ENCODE measurements around the gene MSANTD3.

MSANTD3 gene

GRCh38 chr9:100474082-100474923 is 47.4 kb downstream of the MSANTD3 start:
- no peak for TF ChIP-seq CTCF (IDR thresholded peaks at IDR 0.05; ENCODE audit: borderline replicate concordance, insufficient read depth, low read depth, low read length)
- no peak overlapping the region for H3K4me3 ChIP-seq (ENCODE audit: low read depth, low read length)

- TF ChIP-seq CTCF (IDR thresholded peaks at IDR 0.05; ENCODE audit: borderline replicate concordance, insufficient read depth, low read depth, low read length) = no peak
- no peak overlapping the region for H3K4me3 ChIP-seq (ENCODE audit: low read depth, low read length)
Observed at GRCh38 chr9:100474924-100475276, 48.0 kb downstream of the MSANTD3 start.

- H3K4me3 ChIP-seq (ENCODE audit: low read depth, low read length) = no peak overlapping the region
- no peak for TF ChIP-seq CTCF (IDR thresholded peaks at IDR 0.05; ENCODE audit: borderline replicate concordance, insufficient read depth, low read depth, low read length)
Observed at GRCh38 chr9:100477241-100477640, 50.3 kb downstream of the MSANTD3 start.

GRCh38 chr9:100478192-100478591 is 51.2 kb downstream of the MSANTD3 start:
- no peak overlapping the region for H3K4me3 ChIP-seq (ENCODE audit: low read depth, low read length)
- no peak for TF ChIP-seq CTCF (IDR thresholded peaks at IDR 0.05; ENCODE audit: borderline replicate concordance, insufficient read depth, low read depth, low read length)

GRCh38 chr9:100479820-100480219 is 52.9 kb downstream of the MSANTD3 start:
- H3K4me3 ChIP-seq (ENCODE audit: low read depth, low read length) = no peak overlapping the region
- TF ChIP-seq CTCF (IDR thresholded peaks at IDR 0.05; ENCODE audit: borderline replicate concordance, insufficient read depth, low read depth, low read length) = no peak

- TF ChIP-seq CTCF (IDR thresholded peaks at IDR 0.05; ENCODE audit: borderline replicate concordance, insufficient read depth, low read depth, low read length) = no peak
- no peak overlapping the region for H3K4me3 ChIP-seq (ENCODE audit: low read depth, low read length)
Observed at GRCh38 chr9:100485196-100485595, 58.3 kb downstream of the MSANTD3 start.

- no peak overlapping the region for H3K4me3 ChIP-seq (ENCODE audit: low read depth, low read length)
- TF ChIP-seq CTCF (IDR thresholded peaks at IDR 0.05; ENCODE audit: borderline replicate concordance, insufficient read depth, low read depth, low read length) = no peak
Observed at GRCh38 chr9:100486479-100487176, 59.7 kb downstream of the MSANTD3 start.
